ENCODE measurements around the gene GPR132.
"Not testable (repeated sequence)": the region's sequence is repeated elsewhere in the genome, so short reads cannot be mapped to it uniquely, and the experiment has no call there.

The GPR132 gene

GRCh38 chr14:105067140-105067968, 2.1 kb upstream of the GPR132 start:
- peak; percentile 71 for DNase-seq
- Mint-ChIP-seq H3K27me3 (peaks cover 17% of the 10 kb centered on the region), H3K4me3 (peak overlapping the region; percentile 18), H3K9me3 (no peaks in the 10 kb centered on the region), H3K27ac (peak overlapping the region; percentile 81), H3K36me3 (peaks cover 14% of the 10 kb centered on the region), H3K4me1 (peaks cover 77% of the 10 kb centered on the region)
- CTCF ChIA-PET, result no interaction called here

GRCh38 chr14:105066240-105067071, 1.2 kb upstream of the GPR132 start:
- no peaks in the 10 kb centered on the region for H3K9me3 Mint-ChIP-seq
- DNase-seq, result no peak
- peak overlapping the region; percentile 96 for H3K27ac Mint-ChIP-seq
- CTCF ChIA-PET, result interaction anchor here (1.2 to 10.1 kb wide), 3 partner anchors 9 to 21 kb away, joined by 4 to 111 read pairs (median 5); no protein-coding TSS in a partner anchor
- peak overlapping the region; percentile 83 for H3K4me3 Mint-ChIP-seq
- peaks cover 23% of the 10 kb centered on the region for H3K36me3 Mint-ChIP-seq
- peaks cover 8% of the 10 kb centered on the region for H3K27me3 Mint-ChIP-seq
- peaks cover 86% of the 10 kb centered on the region for H3K4me1 Mint-ChIP-seq

GRCh38 chr14:105064721-105065143, 498 bp downstream of the GPR132 start:
- Mint-ChIP-seq H3K4me1 (peaks cover 91% of the 10 kb centered on the region), H3K9me3 (no peaks in the 10 kb centered on the region), H3K4me3 (peak overlapping the region; percentile 83), H3K27me3 (no peaks in the 10 kb centered on the region), H3K27ac (peak overlapping the region; percentile 96), H3K36me3 (peaks cover 25% of the 10 kb centered on the region)
- CTCF ChIA-PET, result interaction anchor here (1.1 to 10.1 kb wide), 3 partner anchors 11 to 23 kb away, joined by 3 to 111 read pairs (median 5); no protein-coding TSS in a partner anchor
- peak; percentile 63 for DNase-seq

GRCh38 chr14:105064001-105064400, 1.2 kb downstream of the GPR132 start:
- H3K27me3 Mint-ChIP-seq, result no peaks in the 10 kb centered on the region
- H3K4me1 Mint-ChIP-seq, result peaks cover 93% of the 10 kb centered on the region
- peaks cover 32% of the 10 kb centered on the region for H3K36me3 Mint-ChIP-seq
- peak overlapping the region; percentile 83 for H3K4me3 Mint-ChIP-seq
- DNase-seq, result no peak
- peak overlapping the region; percentile 96 for H3K27ac Mint-ChIP-seq
- CTCF ChIA-PET, result interaction anchor here (1.1 to 10.1 kb wide), 2 partner anchors 12 to 24 kb away, joined by 3 to 111 read pairs; no protein-coding TSS in a partner anchor
- H3K9me3 Mint-ChIP-seq, result no peaks in the 10 kb centered on the region

- H3K36me3 Mint-ChIP-seq, result peaks cover 34% of the 10 kb centered on the region
- CTCF ChIA-PET, result interaction anchor here (0.7 to 10.1 kb wide), 2 partner anchors 11 to 24 kb away, joined by 3 to 111 read pairs; no protein-coding TSS in a partner anchor
- peaks cover 92% of the 10 kb centered on the region for H3K4me1 Mint-ChIP-seq
- DNase-seq, result peak; percentile 17
- not testable (repeated sequence) for H3K9me3 Mint-ChIP-seq, H3K27me3 Mint-ChIP-seq
- H3K27ac Mint-ChIP-seq, result peak overlapping the region; percentile 96
- H3K4me3 Mint-ChIP-seq, result peak overlapping the region; percentile 83
Observed at GRCh38 chr14:105063506-105063905, 1.7 kb downstream of the GPR132 start.

GRCh38 chr14:105063056-105063455, 2.2 kb downstream of the GPR132 start:
- peaks cover 92% of the 10 kb centered on the region for H3K4me1 Mint-ChIP-seq
- CTCF ChIA-PET, result interaction anchor here (0.7 to 10.1 kb wide), 3 partner anchors 11 to 44 kb away, joined by 3 to 111 read pairs (median 3); no protein-coding TSS in a partner anchor
- H3K36me3 Mint-ChIP-seq, result peaks cover 37% of the 10 kb centered on the region
- no peaks in the 10 kb centered on the region for H3K9me3 Mint-ChIP-seq
- H3K27ac Mint-ChIP-seq, result peak overlapping the region; percentile 96
- DNase-seq, result peak; percentile 18
- H3K4me3 Mint-ChIP-seq, result peak overlapping the region; percentile 83
- H3K27me3 Mint-ChIP-seq, result no peaks in the 10 kb centered on the region

GRCh38 chr14:105062048-105062433, 3.2 kb downstream of the GPR132 start:
- peak overlapping the region; percentile 83 for H3K4me3 Mint-ChIP-seq
- CTCF ChIA-PET, result interaction anchor here (1.4 to 10.1 kb wide), 2 partner anchors 26 to 43 kb away, joined by 3 to 111 read pairs; no protein-coding TSS in a partner anchor
- H3K4me1 Mint-ChIP-seq, result peaks cover 86% of the 10 kb centered on the region
- no peaks in the 10 kb centered on the region for H3K27me3 Mint-ChIP-seq
- no peaks in the 10 kb centered on the region for H3K9me3 Mint-ChIP-seq
- H3K27ac Mint-ChIP-seq, result peak overlapping the region; percentile 90
- peak; percentile 19 for DNase-seq
- H3K36me3 Mint-ChIP-seq, result peaks cover 42% of the 10 kb centered on the region

- Mint-ChIP-seq H3K9me3 (no peaks in the 10 kb centered on the region), H3K36me3 (peaks cover 45% of the 10 kb centered on the region)
- peak; percentile 62 for DNase-seq
Observed at GRCh38 chr14:105061428-105062047, 3.7 kb downstream of the GPR132 start.

GRCh38 chr14:105060751-105061427, 4.3 kb downstream of the GPR132 start:
- H3K9me3 Mint-ChIP-seq, result no peaks in the 10 kb centered on the region
- CTCF ChIA-PET, result interaction anchor here (0.9 to 10.1 kb wide), 5 partner anchors 11 to 291 kb away, joined by 3 to 111 read pairs (median 5); no protein-coding TSS in a partner anchor
- H3K27ac Mint-ChIP-seq, result peak overlapping the region; percentile 90
- DNase-seq, result peak; percentile 65
- peaks cover 74% of the 10 kb centered on the region for H3K4me1 Mint-ChIP-seq
- H3K4me3 Mint-ChIP-seq, result peak overlapping the region; percentile 83
- H3K36me3 Mint-ChIP-seq, result peaks cover 46% of the 10 kb centered on the region
- H3K27me3 Mint-ChIP-seq, result no peaks in the 10 kb centered on the region

More at GRCh38 chr14:105061428-105062047, 3.7 kb downstream of the GPR132 start:
- Mint-ChIP-seq H3K27me3 (no peaks in the 10 kb centered on the region), H3K4me3 (peak overlapping the region; percentile 83), H3K27ac (peak overlapping the region; percentile 90), H3K4me1 (peaks cover 81% of the 10 kb centered on the region)
- CTCF ChIA-PET, result interaction anchor here (0.9 to 10.1 kb wide), 4 partner anchors 10 to 291 kb away, joined by 3 to 111 read pairs (median 8); no protein-coding TSS in a partner anchor

- H3K27ac Mint-ChIP-seq, result peak overlapping the region; percentile 90
Observed at GRCh38 chr14:105059925-105060565, 5.2 kb downstream of the GPR132 start.

GRCh38 chr14:105059035-105059924, 6.0 kb downstream of the GPR132 start:
- peak overlapping the region; percentile 83 for H3K4me3 Mint-ChIP-seq
- peaks cover 60% of the 10 kb centered on the region for H3K4me1 Mint-ChIP-seq
- H3K36me3 Mint-ChIP-seq, result peaks cover 46% of the 10 kb centered on the region
- H3K27me3 Mint-ChIP-seq, result no peaks in the 10 kb centered on the region
- peak overlapping the region; percentile 90 for H3K27ac Mint-ChIP-seq
- no peaks in the 10 kb centered on the region for H3K9me3 Mint-ChIP-seq
- CTCF ChIA-PET, result interaction anchor here (0.5 to 10.1 kb wide), 5 partner anchors 13 to 310 kb away, joined by 3 to 111 read pairs (median 5); no protein-coding TSS in a partner anchor
- peak; percentile 59 for DNase-seq

More at GRCh38 chr14:105059925-105060565, 5.2 kb downstream of the GPR132 start:
- H3K36me3 Mint-ChIP-seq, result peaks cover 50% of the 10 kb centered on the region
- no peak for DNase-seq
- peak overlapping the region; percentile 83 for H3K4me3 Mint-ChIP-seq
- no peaks in the 10 kb centered on the region for H3K27me3 Mint-ChIP-seq
- H3K9me3 Mint-ChIP-seq, result no peaks in the 10 kb centered on the region
- CTCF ChIA-PET, result interaction anchor here (2.0 to 10.1 kb wide), 3 partner anchors 14 to 35 kb away, joined by 5 to 111 read pairs (median 12); no protein-coding TSS in a partner anchor
- peaks cover 66% of the 10 kb centered on the region for H3K4me1 Mint-ChIP-seq
